KG1 (cell line): ENCODE data around the gene IL25.
"Not testable (repeated sequence)": the region's sequence is repeated elsewhere in the genome, so short reads cannot be mapped to it uniquely, and the experiment has no call there.

Source experiments
- DNase-seq: peaks from one replicate; lab custom pipeline; 2025; lab: John Stamatoyannopoulos, UW

IL25 gene

GRCh38 chr14:23375527-23376251, 3.1 kb downstream of the IL25 start:
- no peak for DNase-seq

DNA sequence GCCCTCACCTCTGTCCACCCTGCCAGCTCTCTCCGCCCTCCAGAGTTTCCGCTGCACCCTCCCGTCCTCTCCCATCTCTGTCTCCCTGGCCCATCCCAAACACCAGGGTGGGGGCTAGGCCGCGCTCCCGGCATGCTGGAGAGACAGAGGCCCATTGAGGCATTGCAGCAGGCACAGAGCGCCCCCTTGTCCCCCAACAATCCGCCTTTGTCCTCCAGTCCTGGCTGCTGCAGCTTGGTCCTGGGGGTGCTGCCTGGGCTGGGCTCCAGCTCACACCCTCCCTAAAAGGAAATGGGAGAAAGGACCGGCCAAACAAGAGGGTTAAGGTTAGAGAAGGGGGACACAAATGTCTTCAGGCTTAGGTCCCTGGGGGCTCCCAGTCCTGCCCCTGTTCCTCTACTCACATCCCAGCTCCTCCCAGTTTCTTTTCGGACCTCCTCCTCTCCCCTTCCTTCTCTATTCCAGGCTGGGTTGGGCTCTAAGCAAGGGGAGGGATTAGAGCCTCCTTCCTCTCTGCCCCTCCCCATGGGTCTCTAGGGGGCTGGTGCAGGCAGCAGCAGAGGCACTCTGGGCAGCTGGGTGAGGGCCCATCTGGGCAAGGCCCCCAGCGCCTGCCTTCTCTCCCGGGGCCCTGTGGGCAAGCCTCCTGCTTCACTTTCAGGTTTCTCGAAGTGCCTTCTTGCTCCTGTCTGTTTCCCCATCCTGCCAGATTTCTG, 4.0 kb downstream of the IL25 start, which contains the start of gene CMTM5:
Gene CMTM5 (plus strand): TSS at position 565 of the 716 bp plus-strand sequence. CDS start 206 bp downstream, outside the sequence.
- DNase-seq: no peak

DNA sequence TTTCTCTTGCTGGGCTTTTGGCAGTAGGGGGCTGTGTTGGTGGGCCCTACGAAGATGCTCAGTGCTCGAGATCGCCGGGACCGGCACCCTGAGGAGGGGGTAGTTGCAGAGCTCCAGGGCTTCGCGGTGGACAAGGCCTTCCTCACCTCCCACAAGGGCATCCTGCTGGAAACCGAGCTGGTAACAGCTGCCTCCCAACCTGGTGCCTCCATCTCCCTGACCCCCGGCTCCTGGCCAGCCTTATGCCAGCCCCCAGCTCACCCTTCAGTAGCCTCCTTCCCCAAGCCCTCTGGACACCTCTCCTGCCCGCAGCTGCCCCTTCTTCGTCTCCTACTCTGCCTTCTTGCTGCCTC, 4.6 kb downstream of the IL25 start:
- DNase-seq: no peak

GRCh38 chr14:23377573-23378563, 5.3 kb downstream of the IL25 start:
- DNase-seq: no peak

- no peak for DNase-seq
Measured at GRCh38 chr14:23378612-23379220, 6.1 kb downstream of the IL25 start.

DNA sequence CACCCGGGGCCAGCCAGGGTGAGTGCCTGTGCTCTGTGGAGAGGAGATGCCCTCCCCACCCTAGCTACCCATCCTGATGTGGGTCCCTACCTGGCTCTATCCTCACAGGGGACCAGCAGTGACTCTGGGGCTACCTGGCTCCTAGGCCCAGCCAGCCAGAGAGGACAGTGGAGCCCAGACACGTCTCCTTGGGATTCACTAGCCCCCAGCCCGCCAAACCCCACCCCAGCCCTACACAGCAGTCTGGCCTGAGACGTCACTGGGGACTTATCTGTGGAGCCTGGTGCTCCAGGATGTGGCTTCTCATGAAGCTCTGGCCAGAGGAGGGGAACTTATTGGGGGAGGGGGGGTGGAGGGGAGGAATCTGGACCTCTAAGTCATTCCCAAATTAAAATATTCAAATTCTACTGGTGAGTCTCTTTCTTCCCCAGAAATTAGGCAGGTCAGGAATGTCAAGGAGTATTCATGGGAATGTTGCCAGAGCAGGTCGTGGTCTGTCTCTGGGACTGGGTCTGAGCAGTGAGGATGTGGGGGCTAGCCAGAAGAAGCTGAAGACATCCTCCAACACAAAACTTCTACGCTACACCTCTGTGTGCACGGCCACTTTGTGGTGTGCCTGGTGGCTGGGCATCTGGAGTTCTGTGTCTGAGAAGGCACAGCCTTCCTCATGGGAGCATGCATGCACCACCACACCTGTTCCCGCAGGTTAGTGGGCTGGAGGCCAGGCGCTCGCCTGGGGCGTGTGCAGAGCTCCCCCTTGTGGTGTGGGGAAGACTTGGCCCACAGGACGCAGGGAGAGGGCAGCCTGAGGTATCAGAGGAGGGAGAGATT, 7.0 kb downstream of the IL25 start:
- DNase-seq: peak; percentile 1

DNA sequence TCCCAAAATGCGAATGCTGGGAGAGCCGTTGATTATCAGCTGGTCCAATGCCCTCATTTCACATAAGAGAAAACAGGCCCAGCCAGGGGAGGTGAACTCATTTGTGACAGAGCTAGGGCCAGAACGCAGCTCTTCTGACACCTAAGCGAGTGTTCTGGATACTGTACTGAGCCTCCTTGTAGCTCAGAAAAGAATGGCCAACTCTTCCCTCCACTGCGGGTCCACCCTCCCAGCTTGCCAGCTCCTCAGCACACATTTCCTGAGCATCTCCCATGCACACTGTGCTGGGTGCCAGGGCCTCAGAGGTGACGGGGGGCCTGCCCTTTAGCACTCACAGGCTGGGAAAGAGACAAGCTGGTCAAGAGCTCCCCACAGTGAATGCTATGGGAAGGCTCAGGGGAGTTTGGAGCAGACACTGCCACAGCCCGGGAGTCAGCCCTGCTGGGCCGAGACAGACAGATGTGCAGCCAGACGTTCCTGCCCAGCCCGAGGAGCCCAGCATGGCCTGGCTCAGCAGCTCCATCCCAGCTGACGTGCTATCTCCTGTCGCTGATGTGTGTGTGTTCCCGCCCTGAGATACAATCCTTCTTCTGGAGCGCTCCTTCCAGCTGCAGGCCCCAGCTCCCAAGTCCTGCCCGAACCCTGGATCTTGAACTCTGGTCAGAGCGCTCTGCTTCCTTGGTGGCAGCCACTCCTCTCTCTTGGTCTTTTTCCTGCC, 7.7 kb downstream of the IL25 start:
- no peak for DNase-seq

DNA sequence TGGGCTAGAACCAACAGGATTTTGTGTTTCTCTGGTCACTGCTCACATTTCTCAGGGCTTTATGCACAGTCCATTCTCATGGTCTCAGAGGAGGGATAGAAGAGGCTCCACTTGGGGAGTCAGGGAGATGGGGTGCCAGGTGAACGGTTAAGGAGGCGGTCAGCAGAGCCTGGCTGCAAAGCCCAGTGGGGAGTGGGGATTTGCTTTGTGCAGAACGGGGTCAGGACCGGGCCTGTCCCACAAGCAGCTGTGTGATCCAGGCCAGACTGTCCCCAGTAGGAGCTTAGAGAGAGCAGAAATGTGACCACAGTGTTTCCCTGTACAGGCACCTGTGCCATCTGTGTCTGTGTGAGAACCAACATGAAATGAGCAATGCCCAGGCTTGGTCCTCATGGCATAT, 8.4 kb downstream of the IL25 start:
- DNase-seq: no peak

GRCh38 chr14:23381871-23382270, 9.3 kb downstream of the IL25 start:
- DNase-seq: no peak

DNA sequence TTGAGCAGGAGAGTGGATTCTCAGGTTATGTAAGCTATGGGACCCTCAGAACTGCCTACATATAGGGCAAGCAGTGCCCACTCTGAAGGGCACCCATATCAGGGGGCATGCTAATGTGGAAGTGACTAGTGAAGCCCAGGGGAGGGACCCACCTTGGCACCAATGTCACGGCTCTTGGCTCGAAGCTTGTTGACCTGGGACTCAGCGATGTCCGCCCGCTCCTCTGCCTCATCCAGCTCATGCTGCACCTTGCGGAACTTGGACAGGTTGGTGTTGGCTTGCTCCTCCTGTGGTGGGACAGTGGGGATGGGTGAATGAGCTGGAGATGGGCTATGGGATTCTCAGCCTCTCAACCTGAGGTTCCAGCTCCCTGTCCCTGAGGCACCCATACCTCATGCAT, 9.7 kb downstream of the IL25 start:
- DNase-seq: no peak

GRCh38 chr14:23382731-23383440, 10.3 kb downstream of the IL25 start:
- DNase-seq: no peak

- DNase-seq: no peak
Measured at GRCh38 chr14:23384364-23385080, 11.9 kb downstream of the IL25 start.

DNA sequence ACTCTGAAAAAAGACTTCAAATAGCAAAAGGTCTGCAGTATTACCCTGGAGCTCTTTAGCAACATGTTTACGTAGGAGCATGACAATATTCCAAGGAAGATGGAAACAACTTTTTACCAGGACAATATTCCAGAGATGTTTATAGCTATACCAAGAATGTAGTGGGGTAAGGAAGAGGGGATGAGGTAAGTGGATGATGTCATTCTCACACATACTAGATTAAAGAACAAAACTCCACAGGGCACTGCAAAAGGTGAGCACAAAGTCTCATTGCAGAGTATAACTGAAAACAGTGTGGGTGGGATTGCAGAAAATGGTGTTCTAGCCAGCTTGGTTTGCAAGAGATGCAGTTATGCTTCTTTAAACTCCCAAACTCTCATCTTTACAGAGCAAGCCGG, 12.6 kb downstream of the IL25 start:
- no peak for DNase-seq

DNA sequence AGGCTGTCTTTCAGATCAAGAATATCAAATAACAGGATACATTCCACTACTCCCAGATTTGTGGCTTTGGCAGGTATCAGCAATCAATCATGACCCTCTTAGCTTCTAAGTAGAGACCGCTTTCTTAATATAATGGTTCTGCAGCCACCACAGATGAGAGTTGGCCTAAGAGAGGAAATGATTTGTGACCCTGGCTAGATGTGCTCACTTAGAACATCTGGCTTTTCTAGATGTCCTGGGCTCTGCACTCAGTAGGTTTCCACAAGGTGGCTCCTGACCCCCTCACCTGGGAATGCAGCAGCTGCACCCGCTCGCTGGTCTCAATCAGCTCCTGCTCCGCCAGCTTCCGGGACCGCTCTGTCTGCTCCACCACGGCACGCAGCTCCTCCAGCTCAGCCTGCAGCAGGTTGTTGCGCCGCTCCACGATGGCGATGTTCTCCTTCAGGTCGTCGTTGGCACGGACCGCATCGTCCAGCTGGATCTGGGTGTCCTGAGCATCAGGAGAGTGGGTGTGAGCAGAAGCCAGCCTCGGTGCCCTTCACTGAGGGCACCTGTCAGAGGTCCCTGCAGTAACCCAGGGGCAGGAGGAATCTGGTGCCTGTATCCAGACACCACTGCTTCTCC, 13.1 kb downstream of the IL25 start:
- DNase-seq: no peak

DNA sequence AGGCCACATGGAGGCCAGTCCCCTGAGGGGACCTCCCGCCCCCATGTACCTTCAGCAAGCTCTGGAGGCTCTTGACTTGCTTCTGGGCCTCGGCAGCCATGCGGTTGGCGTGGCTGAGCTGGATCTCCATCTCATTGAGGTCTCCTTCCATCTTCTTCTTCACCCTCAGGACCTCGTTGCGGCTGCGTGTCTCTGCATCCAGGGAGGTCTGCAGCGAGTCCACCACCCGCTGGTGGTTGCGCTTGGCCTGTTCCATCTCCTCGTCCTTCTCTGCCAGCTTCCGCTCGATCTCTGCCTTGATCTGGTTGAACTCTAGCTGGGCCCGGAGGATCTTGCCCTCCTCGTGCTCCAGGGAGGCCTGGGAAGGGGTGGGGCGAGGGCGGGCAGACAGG, 13.7 kb downstream of the IL25 start:
- DNase-seq: not testable (repeated sequence)

DNA sequence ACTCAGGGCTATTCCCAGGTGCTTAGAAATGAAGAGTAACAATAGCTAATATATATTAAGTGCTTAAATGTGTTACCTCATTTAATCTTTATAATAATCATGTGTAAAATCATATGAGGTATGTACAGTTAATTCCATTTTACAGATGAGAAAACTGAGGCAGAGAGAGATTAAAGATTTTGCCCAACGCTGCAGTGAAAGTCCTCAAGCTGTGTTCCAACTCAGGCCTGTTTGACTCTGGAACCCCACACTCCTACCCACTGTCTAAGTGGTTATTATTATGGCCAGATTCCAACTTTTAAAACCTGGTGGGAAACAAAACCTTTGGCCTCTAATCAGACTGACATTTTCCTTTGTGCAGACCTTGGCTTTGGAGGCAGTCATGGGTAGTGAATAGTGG, 14.4 kb downstream of the IL25 start:
- DNase-seq: no peak

- DNase-seq: no peak
Measured at GRCh38 chr14:23387916-23388882, 15.6 kb downstream of the IL25 start.
